ENCODE results near the gene ATP4B.

GRCh38 chr13:113624235-113624587 is 33.8 kb downstream of the ATP4B start:
- no peak for TF ChIP-seq EP300 (IDR thresholded peaks at IDR 0.05)
- TF ChIP-seq CTCF (IDR thresholded peaks at IDR 0.05): no peak
- TF ChIP-seq, protein P1, sequence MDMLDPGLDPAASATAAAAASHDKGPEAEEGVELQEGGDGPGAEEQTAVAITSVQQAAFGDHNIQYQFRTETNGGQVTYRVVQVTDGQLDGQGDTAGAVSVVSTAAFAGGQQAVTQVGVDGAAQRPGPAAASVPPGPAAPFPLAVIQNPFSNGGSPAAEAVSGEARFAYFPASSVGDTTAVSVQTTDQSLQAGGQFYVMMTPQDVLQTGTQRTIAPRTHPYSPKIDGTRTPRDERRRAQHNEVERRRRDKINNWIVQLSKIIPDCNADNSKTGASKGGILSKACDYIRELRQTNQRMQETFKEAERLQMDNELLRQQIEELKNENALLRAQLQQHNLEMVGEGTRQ (IDR thresholded peaks at IDR 0.05): no peak
- TF ChIP-seq POLR2A (IDR thresholded peaks at IDR 0.05; ENCODE audit: low read length): no peak
- TF ChIP-seq CEBPB (IDR thresholded peaks at IDR 0.05): no peak
- TF ChIP-seq PHF8 (IDR thresholded peaks at IDR 0.05; ENCODE audit: borderline replicate concordance, low read depth): no peak
- no peak for TF ChIP-seq ESRRA (IDR thresholded peaks at IDR 0.05; ENCODE audit: borderline replicate concordance, low read length)
- no peak for TF ChIP-seq SREBF2 (IDR thresholded peaks at IDR 0.05)
- no peak for TF ChIP-seq CHD2 (IDR thresholded peaks at IDR 0.05; ENCODE audit: low read length, partially characterized antibody)
- TF ChIP-seq SMC3 (IDR thresholded peaks at IDR 0.05): no peak
- TF ChIP-seq HDAC2 (IDR thresholded peaks at IDR 0.05): no peak
- TF ChIP-seq, protein P2, sequence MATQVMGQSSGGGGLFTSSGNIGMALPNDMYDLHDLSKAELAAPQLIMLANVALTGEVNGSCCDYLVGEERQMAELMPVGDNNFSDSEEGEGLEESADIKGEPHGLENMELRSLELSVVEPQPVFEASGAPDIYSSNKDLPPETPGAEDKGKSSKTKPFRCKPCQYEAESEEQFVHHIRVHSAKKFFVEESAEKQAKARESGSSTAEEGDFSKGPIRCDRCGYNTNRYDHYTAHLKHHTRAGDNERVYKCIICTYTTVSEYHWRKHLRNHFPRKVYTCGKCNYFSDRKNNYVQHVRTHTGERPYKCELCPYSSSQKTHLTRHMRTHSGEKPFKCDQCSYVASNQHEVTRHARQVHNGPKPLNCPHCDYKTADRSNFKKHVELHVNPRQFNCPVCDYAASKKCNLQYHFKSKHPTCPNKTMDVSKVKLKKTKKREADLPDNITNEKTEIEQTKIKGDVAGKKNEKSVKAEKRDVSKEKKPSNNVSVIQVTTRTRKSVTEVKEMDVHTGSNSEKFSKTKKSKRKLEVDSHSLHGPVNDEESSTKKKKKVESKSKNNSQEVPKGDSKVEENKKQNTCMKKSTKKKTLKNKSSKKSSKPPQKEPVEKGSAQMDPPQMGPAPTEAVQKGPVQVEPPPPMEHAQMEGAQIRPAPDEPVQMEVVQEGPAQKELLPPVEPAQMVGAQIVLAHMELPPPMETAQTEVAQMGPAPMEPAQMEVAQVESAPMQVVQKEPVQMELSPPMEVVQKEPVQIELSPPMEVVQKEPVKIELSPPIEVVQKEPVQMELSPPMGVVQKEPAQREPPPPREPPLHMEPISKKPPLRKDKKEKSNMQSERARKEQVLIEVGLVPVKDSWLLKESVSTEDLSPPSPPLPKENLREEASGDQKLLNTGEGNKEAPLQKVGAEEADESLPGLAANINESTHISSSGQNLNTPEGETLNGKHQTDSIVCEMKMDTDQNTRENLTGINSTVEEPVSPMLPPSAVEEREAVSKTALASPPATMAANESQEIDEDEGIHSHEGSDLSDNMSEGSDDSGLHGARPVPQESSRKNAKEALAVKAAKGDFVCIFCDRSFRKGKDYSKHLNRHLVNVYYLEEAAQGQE (IDR thresholded peaks at IDR 0.05): no peak
